H9 (cell line): Measurements from ENCODE around the gene SLC11A1. TPM values are rescaled to one million over a fixed set of nuclear protein-coding genes. Genes with fewer than 3 reads are reported as not detected.
A peak's percentile ranks its signal among the peaks of the same experiment; 100 is the strongest.

Source experiments
- DNase-seq: peaks from one replicate; pipeline ENCODE4 v3.0.0-alpha.2; 2017
- H2AFZ ChIP-seq: one replicate; pipeline ENCODE4 v1.6.1; 2013; ENCODE audit warnings: mild to moderate bottlenecking, low read length, control low read depth, moderate library complexity
- H2AK5ac ChIP-seq: 2 replicates; pipeline ENCODE4 v1.6.1; 2013; ENCODE audit warnings: low read length, control low read depth, mixed read lengths; ENCODE audit not compliant: insufficient read length
- H2BK120ac ChIP-seq: one replicate; pipeline ENCODE4 v1.6.1; 2013; ENCODE audit warnings: low read depth, mild to moderate bottlenecking, low read length, control low read depth, inconsistent platforms; ENCODE audit not compliant: poor library complexity, severe bottlenecking
- H2BK12ac ChIP-seq: 2 replicates; pipeline ENCODE4 v1.6.1; 2013; ENCODE audit warnings: low read length, control low read depth, mixed read lengths, low read depth; ENCODE audit not compliant: insufficient read length
- H2BK15ac ChIP-seq: 2 replicates; pipeline ENCODE4 v1.6.1; 2013; ENCODE audit warnings: low read depth, low read length, control low read depth
- H2BK20ac ChIP-seq: one replicate; pipeline ENCODE4 v1.6.1; 2013; ENCODE audit warnings: low read depth, mild to moderate bottlenecking, low read length, control low read depth, inconsistent platforms; ENCODE audit not compliant: poor library complexity, severe bottlenecking
- H2BK5ac ChIP-seq: 2 replicates; pipeline ENCODE4 v1.6.1; 2013; ENCODE audit warnings: low read length, control low read depth, mixed read lengths; ENCODE audit not compliant: insufficient read length
- H3K14ac ChIP-seq: 2 replicates; pipeline ENCODE4 v1.6.1; 2013; ENCODE audit warnings: low read length, control low read depth; ENCODE audit not compliant: insufficient read depth
- H3K18ac ChIP-seq: 2 replicates; pipeline ENCODE4 v1.6.1; 2013; ENCODE audit warnings: low read depth, mild to moderate bottlenecking, mixed read lengths, low read length, control low read depth; ENCODE audit not compliant: insufficient read length
- H3K23ac ChIP-seq: 2 replicates; pipeline ENCODE4 v1.6.1; 2013; ENCODE audit warnings: low read length, control low read depth, mixed read lengths, low read depth; ENCODE audit not compliant: insufficient read length
- H3K23me2 ChIP-seq: 2 replicates; pipeline ENCODE4 v1.6.1; 2013; ENCODE audit warnings: low read depth, mild to moderate bottlenecking, mixed read lengths, low read length, control low read depth; ENCODE audit not compliant: insufficient read length, poor library complexity, severe bottlenecking
- H3K27ac ChIP-seq: 2 replicates; pipeline ENCODE4 v1.5.1; 2013; ENCODE audit warnings: low read length, control low read depth, mixed read lengths, low read depth; ENCODE audit not compliant: insufficient read length
- H3K27me3 ChIP-seq: 2 replicates; pipeline ENCODE4 v1.6.1; 2013; ENCODE audit warnings: low read length, control low read depth, inconsistent platforms; ENCODE audit not compliant: insufficient read depth
- H3K4ac ChIP-seq: 2 replicates; pipeline ENCODE4 v1.6.1; 2013; ENCODE audit warnings: low read depth, mild to moderate bottlenecking, control low read depth, inconsistent platforms, low read length, moderate library complexity
- H3K4me1 ChIP-seq: 2 replicates; pipeline ENCODE4 v1.6.1; 2013; ENCODE audit warnings: low read length, control low read depth, inconsistent platforms; ENCODE audit not compliant: insufficient read depth
- H3K4me2 ChIP-seq: 2 replicates; pipeline ENCODE4 v1.6.1; 2013; ENCODE audit warnings: low read length, control low read depth, mixed read lengths; ENCODE audit not compliant: insufficient read length, insufficient read depth
- H3K56ac ChIP-seq: 2 replicates; pipeline ENCODE4 v1.6.1; 2013; ENCODE audit warnings: low read depth, mild to moderate bottlenecking, mixed read lengths, low read length, control low read depth; ENCODE audit not compliant: insufficient read length
- H3K79me1 ChIP-seq: 2 replicates; pipeline ENCODE4 v1.6.1; 2013; ENCODE audit warnings: low read depth, mild to moderate bottlenecking, moderate library complexity, low read length, control low read depth, inconsistent platforms; ENCODE audit not compliant: insufficient read depth, poor library complexity, severe bottlenecking
- H3K79me2 ChIP-seq: 2 replicates; pipeline ENCODE4 v1.6.1; 2013; ENCODE audit warnings: low read length, control low read depth, inconsistent platforms; ENCODE audit not compliant: insufficient read depth
- H3K9ac ChIP-seq: 2 replicates; pipeline ENCODE4 v1.6.1; 2013; ENCODE audit warnings: low read length, control low read depth, mixed read lengths; ENCODE audit not compliant: insufficient read length; ENCODE audit errors: extremely low read depth
- H3K9me3 ChIP-seq: one replicate; pipeline ENCODE4 v1.6.1; 2013; ENCODE audit warnings: low read depth, low read length, inconsistent platforms; ENCODE audit not compliant: control insufficient read depth
- H3T11ph ChIP-seq: one replicate; pipeline ENCODE4 v1.6.1; 2013; ENCODE audit warnings: mild to moderate bottlenecking, low read length, control low read depth, inconsistent platforms
- H4K20me1 ChIP-seq: one replicate; pipeline ENCODE4 v1.6.1; 2013; ENCODE audit not compliant: control insufficient read depth, insufficient read length, insufficient read depth
- H4K5ac ChIP-seq: 2 replicates; pipeline ENCODE4 v1.6.1; 2013; ENCODE audit warnings: low read depth, mild to moderate bottlenecking, mixed read lengths, low read length, control low read depth; ENCODE audit not compliant: insufficient read length
- H4K8ac ChIP-seq: replicated peaks from 2 replicates; pipeline ENCODE4 v1.6.1; 2013; ENCODE audit warnings: low read length, control low read depth, mixed read lengths, low read depth; ENCODE audit not compliant: insufficient read length
- H4K91ac ChIP-seq: 2 replicates; pipeline ENCODE4 v1.6.1; 2013; ENCODE audit warnings: low read depth, mild to moderate bottlenecking, moderate library complexity, mixed read lengths, low read length, control low read depth; ENCODE audit not compliant: insufficient read length
- H3K27ac Mint-ChIP-seq, 3 experiments: 2 replicates in 2 of 3; 3 replicates in 1 of 3; pipeline ENCODE4 v1.8.0; 2020 to 2021; ENCODE audit warnings: mixed read lengths in 3 of 3, mild to moderate bottlenecking in 1 of 3, moderate library complexity in 1 of 3
- H3K27me3 Mint-ChIP-seq: 2 replicates; pipeline ENCODE4 v1.8.0; 2021; ENCODE audit warnings: low read depth, mild to moderate bottlenecking, moderate library complexity, mixed read lengths
- H3K36me3 Mint-ChIP-seq, 3 experiments: 2 replicates in 2 of 3; 3 replicates in 1 of 3; pipeline ENCODE4 v1.8.0; 2020 to 2021; ENCODE audit warnings: low read depth in 3 of 3, mixed read lengths in 3 of 3; ENCODE audit not compliant: insufficient read depth in 1 of 3
- H3K4me1 Mint-ChIP-seq, 2 experiments: 2 replicates each; pipeline ENCODE4 v1.8.0; 2020; ENCODE audit warnings: mixed read lengths in 2 of 2
- H3K4me3 Mint-ChIP-seq, 2 experiments: 2 replicates in 1 of 2; 3 replicates in 1 of 2; pipeline ENCODE4 v1.8.0; 2020 to 2021; ENCODE audit warnings: mild to moderate bottlenecking in 2 of 2, mixed read lengths in 2 of 2, moderate library complexity in 1 of 2
- H3K9me3 Mint-ChIP-seq, 2 experiments: 2 replicates in 1 of 2; 3 replicates in 1 of 2; pipeline ENCODE4 v1.8.0; 2020; ENCODE audit warnings: mild to moderate bottlenecking in 2 of 2, mixed read lengths in 2 of 2, moderate library complexity in 1 of 2
- WGBS: extraction: QIAGEN DNeasy Blood & Tissue Kit; methylation state at CpG from one replicate; pipeline ENCODE4 v1.1.7; 2013; ENCODE audit warnings: missing lambda C conversion rate, low lambda C conversion rate, mixed read lengths; ENCODE audit not compliant: insufficient read length; ENCODE audit errors: extremely low coverage; 5-methylcytosine and 5-hydroxymethylcytosine counted together
- total RNA-seq: library from RNA; stranded (reverse); gene quantifications from 2 replicates; pipeline ENCODE4 v1.2.1, GENCODE V29; 2021
- TF ChIP-seq, protein P1 (sequence below): fragments of 200-600 bp; sonication (generic); conservative IDR thresholded peaks from 3 replicates; pipeline ENCODE4 v1.8.0; 2021; ENCODE audit warnings: antibody characterized with exemption, mild to moderate bottlenecking

The SLC11A1 gene
- total RNA-seq, 1 experiment from 2014 or later = 0.11 TPM

DNA sequence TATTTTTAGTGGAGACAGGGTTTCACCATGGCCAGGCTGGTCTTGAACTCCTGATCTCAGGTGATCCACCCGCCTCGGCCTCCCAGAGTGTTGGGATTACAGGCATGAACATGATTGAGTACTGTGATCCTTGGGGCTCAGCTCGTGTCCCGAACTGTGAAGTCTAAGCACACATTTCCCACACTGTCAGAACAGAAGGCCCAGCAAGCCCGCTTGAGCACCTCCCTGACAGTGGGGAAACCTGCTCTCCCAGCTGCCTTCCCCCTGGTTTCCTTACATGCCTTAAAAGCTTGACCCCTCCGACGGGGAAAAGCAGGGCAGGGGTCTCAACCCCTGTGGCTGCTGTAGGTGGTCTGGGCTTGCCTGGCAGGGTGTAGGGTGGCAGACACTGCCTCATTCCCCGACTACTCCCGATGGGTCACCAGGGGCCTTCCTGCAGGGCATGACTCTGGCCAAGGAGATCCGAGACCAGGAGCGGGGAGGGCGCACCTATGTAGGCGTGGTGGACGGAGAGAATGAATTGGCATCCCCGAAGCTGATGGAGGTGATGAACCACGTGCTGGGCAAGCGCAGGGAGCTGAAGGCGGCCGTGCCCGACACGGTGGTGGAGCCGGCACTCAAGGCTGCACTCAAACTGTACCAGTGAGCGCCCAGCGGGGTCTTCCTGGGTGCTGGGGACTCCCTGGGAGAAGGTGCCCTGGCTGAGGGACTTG lies 46.9 kb downstream of the SLC11A1 start:
- Mint-ChIP-seq H3K9me3 (no peaks in the 10 kb centered on the region), H3K36me3 (peaks cover 0 to 4% (median 0%) of the 10 kb centered on the region in 3 experiments; a peak in 1 of 7 replicates), H3K27me3 (peaks cover 1% of the 10 kb centered on the region), H3K4me1 (peaks cover 2 to 3% of the 10 kb centered on the region in 2 experiments; a peak in 1 of 4 replicates), H3K4me3 (no peak overlapping the region), H3K27ac (peak overlapping the region in 1 of 3 experiments; percentile 31; a peak in 1 of 7 replicates)
- no peak overlapping the region for H3K56ac ChIP-seq
- H3K23me2 ChIP-seq = no peaks in the 10 kb centered on the region
- no peak overlapping the region for H4K5ac ChIP-seq
- no peak overlapping the region for H3K14ac ChIP-seq
- no peak overlapping the region for H2BK12ac ChIP-seq
- no peak overlapping the region for H2BK5ac ChIP-seq
- H3K18ac ChIP-seq = no peak overlapping the region
- TF ChIP-seq, protein P1, sequence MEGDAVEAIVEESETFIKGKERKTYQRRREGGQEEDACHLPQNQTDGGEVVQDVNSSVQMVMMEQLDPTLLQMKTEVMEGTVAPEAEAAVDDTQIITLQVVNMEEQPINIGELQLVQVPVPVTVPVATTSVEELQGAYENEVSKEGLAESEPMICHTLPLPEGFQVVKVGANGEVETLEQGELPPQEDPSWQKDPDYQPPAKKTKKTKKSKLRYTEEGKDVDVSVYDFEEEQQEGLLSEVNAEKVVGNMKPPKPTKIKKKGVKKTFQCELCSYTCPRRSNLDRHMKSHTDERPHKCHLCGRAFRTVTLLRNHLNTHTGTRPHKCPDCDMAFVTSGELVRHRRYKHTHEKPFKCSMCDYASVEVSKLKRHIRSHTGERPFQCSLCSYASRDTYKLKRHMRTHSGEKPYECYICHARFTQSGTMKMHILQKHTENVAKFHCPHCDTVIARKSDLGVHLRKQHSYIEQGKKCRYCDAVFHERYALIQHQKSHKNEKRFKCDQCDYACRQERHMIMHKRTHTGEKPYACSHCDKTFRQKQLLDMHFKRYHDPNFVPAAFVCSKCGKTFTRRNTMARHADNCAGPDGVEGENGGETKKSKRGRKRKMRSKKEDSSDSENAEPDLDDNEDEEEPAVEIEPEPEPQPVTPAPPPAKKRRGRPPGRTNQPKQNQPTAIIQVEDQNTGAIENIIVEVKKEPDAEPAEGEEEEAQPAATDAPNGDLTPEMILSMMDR = no peak
- H2BK120ac ChIP-seq = no peak overlapping the region
- no peak overlapping the region for H2BK15ac ChIP-seq
- H3K4me2 ChIP-seq = no peak overlapping the region
- no peak overlapping the region for H3K9ac ChIP-seq
- H4K8ac ChIP-seq = no peak overlapping the region
- H4K91ac ChIP-seq = no peak overlapping the region
- no peaks in the 10 kb centered on the region for H3K9me3 ChIP-seq
- no peak overlapping the region for H3T11ph ChIP-seq
- no peak overlapping the region for H2AFZ ChIP-seq
- H3K79me1 ChIP-seq = no peaks in the 10 kb centered on the region
- H2BK20ac ChIP-seq = no peak overlapping the region
- H3K27ac ChIP-seq = no peak overlapping the region
- no peak overlapping the region for H2AK5ac ChIP-seq
- no peak overlapping the region for H3K4ac ChIP-seq
- H3K27me3 ChIP-seq = no peaks in the 10 kb centered on the region
- H4K20me1 ChIP-seq = no peaks in the 10 kb centered on the region
- no CpG with 5 or more reads among the region's 24 CpGs for WGBS
- no peak for DNase-seq
- no peaks in the 10 kb centered on the region for H3K4me1 ChIP-seq
- no peak overlapping the region for H3K23ac ChIP-seq
- H3K79me2 ChIP-seq = no peaks in the 10 kb centered on the region
